ENCODE data around the gene SIN3A. TPM values are rescaled to one million over a fixed set of nuclear protein-coding genes. Genes with fewer than 3 reads are reported as not detected.

SIN3A gene
- total RNA-seq, 4 donors from 2014 or later, result 31.5 to 53.6 (median 35.2) TPM

DNA sequence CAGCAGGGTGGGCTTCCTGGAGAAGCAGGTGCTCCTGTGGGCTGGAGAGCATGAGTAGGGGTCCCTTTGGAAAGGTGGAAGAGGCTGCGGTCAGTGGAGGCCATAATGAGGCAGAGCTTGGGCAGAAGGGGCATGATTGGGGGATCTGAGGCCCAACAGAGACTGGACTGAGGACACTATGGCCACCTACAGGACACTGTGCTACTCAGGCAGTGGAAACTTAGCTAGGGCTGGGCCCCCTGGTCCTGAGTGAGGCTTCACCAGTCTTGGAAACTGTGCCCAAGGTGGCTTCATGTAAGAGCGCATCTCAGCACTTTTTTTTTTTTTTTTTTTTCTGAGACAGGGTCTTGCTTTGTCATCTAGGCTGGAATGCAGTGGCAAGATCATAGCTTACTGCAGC, 121.9 kb downstream of the SIN3A start:
- DNase-seq, result no peak
- Histone ChIP-seq H3K27ac (no peak overlapping the region), H3K27me3 (no peaks in the 10 kb centered on the region), H3K9me3 (no peaks in the 10 kb centered on the region), H3K4me1 (no peaks in the 10 kb centered on the region), H3K4me3 (no peak overlapping the region), H3K36me3 (no peaks in the 10 kb centered on the region)
- no peak for TF ChIP-seq POLR2A (IDR thresholded peaks at IDR 0.05)
- TF ChIP-seq, protein P1, sequence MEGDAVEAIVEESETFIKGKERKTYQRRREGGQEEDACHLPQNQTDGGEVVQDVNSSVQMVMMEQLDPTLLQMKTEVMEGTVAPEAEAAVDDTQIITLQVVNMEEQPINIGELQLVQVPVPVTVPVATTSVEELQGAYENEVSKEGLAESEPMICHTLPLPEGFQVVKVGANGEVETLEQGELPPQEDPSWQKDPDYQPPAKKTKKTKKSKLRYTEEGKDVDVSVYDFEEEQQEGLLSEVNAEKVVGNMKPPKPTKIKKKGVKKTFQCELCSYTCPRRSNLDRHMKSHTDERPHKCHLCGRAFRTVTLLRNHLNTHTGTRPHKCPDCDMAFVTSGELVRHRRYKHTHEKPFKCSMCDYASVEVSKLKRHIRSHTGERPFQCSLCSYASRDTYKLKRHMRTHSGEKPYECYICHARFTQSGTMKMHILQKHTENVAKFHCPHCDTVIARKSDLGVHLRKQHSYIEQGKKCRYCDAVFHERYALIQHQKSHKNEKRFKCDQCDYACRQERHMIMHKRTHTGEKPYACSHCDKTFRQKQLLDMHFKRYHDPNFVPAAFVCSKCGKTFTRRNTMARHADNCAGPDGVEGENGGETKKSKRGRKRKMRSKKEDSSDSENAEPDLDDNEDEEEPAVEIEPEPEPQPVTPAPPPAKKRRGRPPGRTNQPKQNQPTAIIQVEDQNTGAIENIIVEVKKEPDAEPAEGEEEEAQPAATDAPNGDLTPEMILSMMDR (IDR thresholded peaks at IDR 0.05), result no peak

DNA sequence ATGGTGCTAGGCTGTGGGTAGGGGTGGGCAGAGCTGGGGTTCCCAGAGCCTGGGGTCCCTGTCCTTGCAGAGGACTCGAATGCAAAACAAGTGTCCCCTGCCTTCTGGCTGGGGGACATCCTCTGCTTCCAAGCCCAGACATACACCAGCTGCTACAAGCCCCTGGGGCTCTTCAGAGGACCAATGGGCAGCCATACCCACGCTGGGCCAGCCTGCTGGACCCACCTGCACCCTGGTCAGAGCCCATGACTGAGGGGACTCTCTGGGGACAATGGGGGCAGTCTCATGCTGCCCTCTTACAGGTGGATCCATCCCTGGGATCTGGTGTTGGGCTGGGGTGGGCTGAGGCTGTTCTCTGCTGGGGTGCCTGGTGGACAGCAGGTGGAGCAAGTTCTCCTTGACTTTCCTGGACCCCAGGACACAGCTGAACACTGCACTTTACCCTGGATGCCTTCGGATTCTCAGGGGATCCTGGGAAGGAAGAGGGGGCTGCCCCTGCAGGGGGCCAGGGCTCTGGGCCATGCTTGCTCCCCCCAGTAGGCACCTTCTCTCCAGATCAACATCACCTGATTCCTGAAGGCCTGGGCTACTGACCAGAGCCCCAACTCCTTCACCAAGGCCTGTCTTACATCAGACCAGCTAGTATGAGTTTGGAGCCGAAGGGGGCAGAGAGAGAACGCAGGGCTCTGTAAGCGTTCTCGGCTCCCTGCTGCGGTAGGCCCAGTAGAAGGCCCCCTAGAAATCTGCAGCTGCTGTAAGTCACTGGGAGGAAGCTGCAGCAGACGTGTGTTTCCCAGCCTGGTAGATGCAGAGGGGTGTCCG, 122.8 kb downstream of the SIN3A start:
- TF ChIP-seq POLR2A (IDR thresholded peaks at IDR 0.05), result no peak
- TF ChIP-seq, protein P1 (IDR thresholded peaks at IDR 0.05), result no peak
- Histone ChIP-seq H3K27me3 (no peaks in the 10 kb centered on the region), H3K4me1 (no peaks in the 10 kb centered on the region), H3K36me3 (no peaks in the 10 kb centered on the region), H3K4me3 (no peak overlapping the region), H3K27ac (no peak overlapping the region), H3K9me3 (no peaks in the 10 kb centered on the region)
- no peak for DNase-seq

DNA sequence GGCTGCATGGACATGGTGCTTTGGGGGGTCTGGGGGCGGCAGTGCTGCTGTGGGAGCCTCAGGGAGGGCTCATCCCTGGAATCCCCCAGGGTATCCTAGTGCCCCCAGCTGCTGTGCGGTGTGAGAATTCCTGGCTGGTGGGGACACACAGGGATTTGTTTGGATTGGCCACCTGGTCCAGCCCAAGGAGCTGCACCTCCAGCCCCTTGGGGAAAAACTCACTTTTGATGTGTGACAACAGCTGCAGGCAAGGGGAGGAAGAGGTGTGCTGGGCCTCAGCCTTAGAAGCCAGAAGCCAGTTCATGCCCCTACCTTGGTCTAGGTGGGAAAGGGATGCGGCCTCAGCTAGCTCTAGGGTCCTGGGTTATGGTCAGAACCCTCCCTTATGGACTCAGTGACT, 124.0 kb downstream of the SIN3A start:
- H3K27ac ChIP-seq, result no peak overlapping the region
- no peaks in the 10 kb centered on the region for H3K27me3 ChIP-seq
- no peaks in the 10 kb centered on the region for H3K9me3 ChIP-seq
- no peak for TF ChIP-seq POLR2A (IDR thresholded peaks at IDR 0.05)
- TF ChIP-seq, protein P1 (IDR thresholded peaks at IDR 0.05), result no peak
- no peak overlapping the region for H3K4me3 ChIP-seq
- no peaks in the 10 kb centered on the region for H3K4me1 ChIP-seq
- no peak for DNase-seq
- no peaks in the 10 kb centered on the region for H3K36me3 ChIP-seq

DNA sequence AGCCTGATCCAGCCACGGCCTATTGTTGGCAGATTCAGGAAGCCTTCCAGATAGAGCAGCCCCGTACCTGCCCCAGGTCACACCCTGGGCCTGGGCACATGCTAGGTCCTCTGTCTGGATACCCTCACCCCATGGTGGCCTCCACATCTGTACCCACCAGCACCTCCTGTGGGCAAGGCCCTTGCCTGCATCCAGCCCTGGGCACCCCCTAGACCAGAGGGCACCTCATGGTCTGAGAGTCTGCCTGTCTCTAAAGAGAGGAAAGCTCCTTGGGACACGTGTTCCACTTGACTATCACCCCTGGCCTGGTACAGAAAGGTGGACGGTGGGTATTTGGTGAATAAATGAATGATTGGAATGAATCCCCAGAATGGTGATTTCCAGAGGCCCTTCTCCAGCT, 124.5 kb downstream of the SIN3A start:
- no peak for DNase-seq
- Histone ChIP-seq H3K36me3 (no peaks in the 10 kb centered on the region), H3K4me3 (no peak overlapping the region), H3K27ac (no peak overlapping the region), H3K4me1 (no peaks in the 10 kb centered on the region), H3K9me3 (no peaks in the 10 kb centered on the region), H3K27me3 (no peaks in the 10 kb centered on the region)
- no peak for TF ChIP-seq POLR2A (IDR thresholded peaks at IDR 0.05)
- TF ChIP-seq, protein P1 (IDR thresholded peaks at IDR 0.05), result no peak

DNA sequence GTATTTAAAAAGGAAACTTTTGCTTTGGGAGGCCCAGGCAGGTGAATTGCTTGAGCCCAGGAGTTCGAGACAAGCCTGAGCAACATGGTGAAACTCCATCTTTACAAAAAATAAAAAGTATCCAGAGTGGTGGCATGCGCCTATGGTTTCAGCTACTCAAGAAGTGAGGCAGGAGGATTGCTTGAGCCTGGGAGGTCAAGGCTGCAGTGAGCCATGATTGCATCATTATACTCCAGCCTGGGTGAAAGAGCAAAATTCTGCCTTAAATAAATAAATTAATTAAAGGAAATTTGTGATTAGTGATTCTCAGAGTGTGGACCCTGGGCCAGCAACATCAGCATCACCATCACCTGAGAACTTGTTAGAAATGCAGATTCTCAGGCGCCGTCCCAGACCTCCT, 125.6 kb downstream of the SIN3A start:
- Histone ChIP-seq H3K36me3 (no peaks in the 10 kb centered on the region), H3K27ac (no peak overlapping the region), H3K4me1 (no peaks in the 10 kb centered on the region), H3K4me3 (no peak overlapping the region), H3K27me3 (no peaks in the 10 kb centered on the region), H3K9me3 (no peaks in the 10 kb centered on the region)
- TF ChIP-seq, protein P1 (IDR thresholded peaks at IDR 0.05), result no peak
- no peak for TF ChIP-seq POLR2A (IDR thresholded peaks at IDR 0.05)
- DNase-seq, result no peak

All from Peyer's patch (tissue), 4 donors.